ENCODE measurements around the gene SSU72.
A peak's percentile ranks its signal among the peaks of the same experiment; 100 is the strongest.

The SSU72 gene

GRCh38 chr1:1617925-1618324 lies 43.3 kb upstream of the SSU72 start:
- H3K4me3 ChIP-seq (ENCODE audit: extremely low read depth, insufficient read depth, low read length, poor library complexity, severe bottlenecking): no peak overlapping the region
- 95 to 97% methylated on average over 5 to 6 of the region's 6 CpGs for WGBS, 2 experiments (ENCODE audit: insufficient coverage in 2 of 2)
- no peaks in the 10 kb centered on the region for H3K9me3 ChIP-seq (ENCODE audit: control insufficient read depth, low read length)
- peaks cover 13% of the 10 kb centered on the region for H3K4me1 ChIP-seq (ENCODE audit: control insufficient read depth, insufficient read depth, low read length, poor library complexity, severe bottlenecking)
- peaks cover 24% of the 10 kb centered on the region for H3K36me3 ChIP-seq (ENCODE audit: control insufficient read depth, insufficient read depth, low read length)
- H3K27ac ChIP-seq (ENCODE audit: low read depth, low read length, severe bottlenecking): no peak overlapping the region

- Histone ChIP-seq H3K4me1 (ENCODE audit: control insufficient read depth, insufficient read depth, low read length, poor library complexity, severe bottlenecking) (peaks cover 13% of the 10 kb centered on the region), H3K27ac (ENCODE audit: low read depth, low read length, severe bottlenecking) (no peak overlapping the region), H3K9me3 (ENCODE audit: control insufficient read depth, low read length) (no peaks in the 10 kb centered on the region), H3K4me3 (ENCODE audit: extremely low read depth, insufficient read depth, low read length, poor library complexity, severe bottlenecking) (no peak overlapping the region), H3K36me3 (ENCODE audit: control insufficient read depth, insufficient read depth, low read length) (peaks cover 24% of the 10 kb centered on the region)
- WGBS, 2 experiments (ENCODE audit: insufficient coverage in 2 of 2): 92 to 100% methylated on average over 9 of the region's 11 CpGs
Measured at GRCh38 chr1:1617516-1617915, 42.9 kb upstream of the SSU72 start.

DNA sequence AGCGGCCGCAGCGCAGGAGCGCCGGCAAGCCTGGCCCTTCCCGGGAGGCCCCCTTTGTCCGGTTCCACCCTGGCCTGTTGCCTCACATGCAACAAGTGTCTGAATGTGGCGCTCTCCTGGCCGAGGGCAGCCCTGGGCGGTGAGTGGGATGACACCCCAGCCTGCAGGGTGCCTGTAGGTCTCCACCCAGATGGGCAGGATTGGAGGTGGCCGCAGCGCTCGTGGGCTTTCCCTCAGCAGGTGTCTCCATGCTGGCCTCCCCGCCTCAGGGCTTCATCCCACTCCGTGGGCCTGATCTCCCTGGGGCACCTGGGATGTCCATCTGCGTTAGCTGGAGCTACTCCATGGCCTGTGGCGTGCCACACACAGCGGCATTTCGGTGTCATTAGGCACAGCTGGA lies 42.2 kb upstream of the SSU72 start:
- Histone ChIP-seq H3K36me3 (ENCODE audit: control insufficient read depth, insufficient read depth, low read length) (peaks cover 24% of the 10 kb centered on the region), H3K9me3 (ENCODE audit: control insufficient read depth, low read length) (no peaks in the 10 kb centered on the region), H3K4me1 (ENCODE audit: control insufficient read depth, insufficient read depth, low read length, poor library complexity, severe bottlenecking) (peaks cover 13% of the 10 kb centered on the region), H3K4me3 (ENCODE audit: extremely low read depth, insufficient read depth, low read length, poor library complexity, severe bottlenecking) (peak overlapping the region; percentile 79), H3K27ac (ENCODE audit: low read depth, low read length, severe bottlenecking) (no peak overlapping the region)
- WGBS, 2 experiments (ENCODE audit: insufficient coverage in 2 of 2): 84 to 87% methylated on average over 16 to 18 of the region's 19 CpGs

GRCh38 chr1:1616045-1616790 lies 41.6 kb upstream of the SSU72 start:
- peaks cover 13% of the 10 kb centered on the region for H3K4me1 ChIP-seq (ENCODE audit: control insufficient read depth, insufficient read depth, low read length, poor library complexity, severe bottlenecking)
- peak overlapping the region; percentile 79 for H3K4me3 ChIP-seq (ENCODE audit: extremely low read depth, insufficient read depth, low read length, poor library complexity, severe bottlenecking)
- H3K9me3 ChIP-seq (ENCODE audit: control insufficient read depth, low read length): no peaks in the 10 kb centered on the region
- H3K36me3 ChIP-seq (ENCODE audit: control insufficient read depth, insufficient read depth, low read length): peaks cover 24% of the 10 kb centered on the region
- H3K27ac ChIP-seq (ENCODE audit: low read depth, low read length, severe bottlenecking): peak overlapping the region; percentile 100
- WGBS, 2 experiments (ENCODE audit: insufficient coverage in 2 of 2): 9 to 11% methylated on average over 73 to 74 of the region's 80 CpGs

GRCh38 chr1:1615256-1616044 lies 40.8 kb upstream of the SSU72 start, which contains the start of gene MIB2:
Gene MIB2, plus strand, starts transcription at chr1:1615500. Its CDS starts 7,953 bp downstream, at chr1:1623453.
- Histone ChIP-seq H3K27ac (ENCODE audit: low read depth, low read length, severe bottlenecking) (peak within 1 kb of the TSS; percentile 100), H3K9me3 (ENCODE audit: control insufficient read depth, low read length) (no peaks in the 10 kb centered on the region), H3K4me1 (ENCODE audit: control insufficient read depth, insufficient read depth, low read length, poor library complexity, severe bottlenecking) (peaks cover 15% of the 10 kb centered on the region), H3K4me3 (ENCODE audit: extremely low read depth, insufficient read depth, low read length, poor library complexity, severe bottlenecking) (peak within 1 kb of the TSS; percentile 79), H3K36me3 (ENCODE audit: control insufficient read depth, insufficient read depth, low read length) (peaks cover 24% of the 10 kb centered on the region)
- 0% methylated on average over 95 to 96 of the region's 107 CpGs for WGBS, 2 experiments (ENCODE audit: insufficient coverage in 2 of 2)

GRCh38 chr1:1614954-1615255 lies 40.2 kb upstream of the SSU72 start:
- Histone ChIP-seq H3K36me3 (ENCODE audit: control insufficient read depth, insufficient read depth, low read length) (peaks cover 24% of the 10 kb centered on the region), H3K27ac (ENCODE audit: low read depth, low read length, severe bottlenecking) (peak overlapping the region; percentile 100), H3K4me3 (ENCODE audit: extremely low read depth, insufficient read depth, low read length, poor library complexity, severe bottlenecking) (peak overlapping the region; percentile 79), H3K4me1 (ENCODE audit: control insufficient read depth, insufficient read depth, low read length, poor library complexity, severe bottlenecking) (peaks cover 18% of the 10 kb centered on the region), H3K9me3 (ENCODE audit: control insufficient read depth, low read length) (no peaks in the 10 kb centered on the region)
- WGBS, 2 experiments (ENCODE audit: insufficient coverage in 2 of 2): 0 to 1% methylated on average over 22 to 23 of the region's 23 CpGs

- peak overlapping the region; percentile 100 for H3K27ac ChIP-seq (ENCODE audit: low read depth, low read length, severe bottlenecking)
- H3K9me3 ChIP-seq (ENCODE audit: control insufficient read depth, low read length): no peaks in the 10 kb centered on the region
- peaks cover 18% of the 10 kb centered on the region for H3K4me1 ChIP-seq (ENCODE audit: control insufficient read depth, insufficient read depth, low read length, poor library complexity, severe bottlenecking)
- peaks cover 22% of the 10 kb centered on the region for H3K36me3 ChIP-seq (ENCODE audit: control insufficient read depth, insufficient read depth, low read length)
- WGBS, 2 experiments (ENCODE audit: insufficient coverage in 2 of 2): 48 to 50% methylated on average over 30 of the region's 30 CpGs
- peak overlapping the region; percentile 79 for H3K4me3 ChIP-seq (ENCODE audit: extremely low read depth, insufficient read depth, low read length, poor library complexity, severe bottlenecking)
Measured at GRCh38 chr1:1614204-1614953, 39.7 kb upstream of the SSU72 start.

GRCh38 chr1:1613509-1614082 lies 38.9 kb upstream of the SSU72 start:
- Histone ChIP-seq H3K27ac (ENCODE audit: low read depth, low read length, severe bottlenecking) (no peak overlapping the region), H3K9me3 (ENCODE audit: control insufficient read depth, low read length) (no peaks in the 10 kb centered on the region), H3K4me3 (ENCODE audit: extremely low read depth, insufficient read depth, low read length, poor library complexity, severe bottlenecking) (peak overlapping the region; percentile 79), H3K36me3 (ENCODE audit: control insufficient read depth, insufficient read depth, low read length) (peaks cover 18% of the 10 kb centered on the region), H3K4me1 (ENCODE audit: control insufficient read depth, insufficient read depth, low read length, poor library complexity, severe bottlenecking) (peaks cover 18% of the 10 kb centered on the region)
- WGBS, 2 experiments (ENCODE audit: insufficient coverage in 2 of 2): 82 to 88% methylated on average over 11 of the region's 11 CpGs

GRCh38 chr1:1612104-1612400 lies 37.4 kb upstream of the SSU72 start:
- Histone ChIP-seq H3K4me1 (ENCODE audit: control insufficient read depth, insufficient read depth, low read length, poor library complexity, severe bottlenecking) (peaks cover 16% of the 10 kb centered on the region), H3K4me3 (ENCODE audit: extremely low read depth, insufficient read depth, low read length, poor library complexity, severe bottlenecking) (no peak overlapping the region), H3K9me3 (ENCODE audit: control insufficient read depth, low read length) (no peaks in the 10 kb centered on the region), H3K27ac (ENCODE audit: low read depth, low read length, severe bottlenecking) (no peak overlapping the region), H3K36me3 (ENCODE audit: control insufficient read depth, insufficient read depth, low read length) (peaks cover 4% of the 10 kb centered on the region)
- WGBS, 2 experiments (ENCODE audit: insufficient coverage in 2 of 2): no CpG with 5 or more reads among the region's 3 CpGs

GRCh38 chr1:1610796-1611195 lies 36.1 kb upstream of the SSU72 start:
- H3K9me3 ChIP-seq (ENCODE audit: control insufficient read depth, low read length): no peaks in the 10 kb centered on the region
- peaks cover 2% of the 10 kb centered on the region for H3K36me3 ChIP-seq (ENCODE audit: control insufficient read depth, insufficient read depth, low read length)
- 88 to 89% methylated on average over 8 to 9 of the region's 9 CpGs for WGBS, 2 experiments (ENCODE audit: insufficient coverage in 2 of 2)
- H3K4me3 ChIP-seq (ENCODE audit: extremely low read depth, insufficient read depth, low read length, poor library complexity, severe bottlenecking): no peak overlapping the region
- peaks cover 13% of the 10 kb centered on the region for H3K4me1 ChIP-seq (ENCODE audit: control insufficient read depth, insufficient read depth, low read length, poor library complexity, severe bottlenecking)
- no peak overlapping the region for H3K27ac ChIP-seq (ENCODE audit: low read depth, low read length, severe bottlenecking)
